Vagina (tissue), 2 donors: ENCODE data around the gene KRT1. TPM values are rescaled to one million over a fixed set of nuclear protein-coding genes. Genes with fewer than 3 reads are reported as not detected.
A peak's percentile ranks its signal among the peaks of the same experiment; 100 is the strongest.

Source experiments
- DNase-seq, 2 donors: peaks; one replicate each; pipeline ENCODE4 v3.0.0-alpha.2; 2017; ENCODE audit errors: extremely low spot score in 2 of 2
- H3K27ac ChIP-seq: fragments of 200-600 bp; sonication (generic); one replicate; pipeline ENCODE4 v1.5.1; 2019
- H3K27me3 ChIP-seq: fragments of 200-600 bp; sonication (generic); one replicate; pipeline ENCODE4 v1.5.1; 2019
- H3K36me3 ChIP-seq, 2 donors: fragments of 200-600 bp; sonication (generic); one replicate each; pipeline ENCODE4 v1.5.1; 2017 to 2019
- H3K4me1 ChIP-seq: fragments of 200-600 bp; sonication (generic); one replicate; pipeline ENCODE4 v1.5.1; 2019
- H3K4me3 ChIP-seq, 2 donors: fragments of 200-600 bp; sonication (generic); 1 replicate in 1 of 2; 2 replicates in 1 of 2; pipeline ENCODE4 v1.5.1; 2016 to 2019
- H3K9me3 ChIP-seq: fragments of 200-600 bp; sonication (generic); one replicate; pipeline ENCODE4 v1.5.1; 2019
- POLR2A ChIP-seq, 2 donors: fragments of 450-650 bp; IDR thresholded peaks; one replicate each; pipeline ENCODE4 v1.6.1; 2017; ENCODE audit warnings: antibody characterized with exemption in 2 of 2, mild to moderate bottlenecking in 2 of 2, moderate library complexity in 2 of 2
- POLR2AphosphoS5 ChIP-seq, 2 donors: sonication (generic); formaldehyde crosslinking; IDR thresholded peaks; one replicate each; pipeline ENCODE4 v1.9.0; 2017; ENCODE audit warnings: antibody characterized with exemption in 2 of 2, mild to moderate bottlenecking in 2 of 2, low read depth in 1 of 2; ENCODE audit not compliant: insufficient read depth in 1 of 2
- intact Hi-C: fragments of 100-400 bp; cut with DNase I; formaldehyde crosslinking; loops from one replicate; pipeline ENCODE4 v1.15.1; 2023
- total RNA-seq: library from RNA; depleted of rRNA; stranded (reverse); fragments of >200 nt; gene quantifications from one replicate; pipeline ENCODE4 v1.2.3, GENCODE V29; 2016
- TF ChIP-seq, protein P1 (sequence below), 3 experiments: fragments of 450-650 bp in 2 of 3; fragments of 200-600 bp in 1 of 3; sonication (generic) in 1 of 3; IDR thresholded peaks; one replicate each; pipeline ENCODE4 v1.5.1; 2017 to 2019; ENCODE audit warnings: antibody characterized with exemption in 3 of 3, mild to moderate bottlenecking in 2 of 3, moderate library complexity in 2 of 3

Gene KRT1
- total RNA-seq, 1 donor from 2014 or later, result 886 TPM

DNA sequence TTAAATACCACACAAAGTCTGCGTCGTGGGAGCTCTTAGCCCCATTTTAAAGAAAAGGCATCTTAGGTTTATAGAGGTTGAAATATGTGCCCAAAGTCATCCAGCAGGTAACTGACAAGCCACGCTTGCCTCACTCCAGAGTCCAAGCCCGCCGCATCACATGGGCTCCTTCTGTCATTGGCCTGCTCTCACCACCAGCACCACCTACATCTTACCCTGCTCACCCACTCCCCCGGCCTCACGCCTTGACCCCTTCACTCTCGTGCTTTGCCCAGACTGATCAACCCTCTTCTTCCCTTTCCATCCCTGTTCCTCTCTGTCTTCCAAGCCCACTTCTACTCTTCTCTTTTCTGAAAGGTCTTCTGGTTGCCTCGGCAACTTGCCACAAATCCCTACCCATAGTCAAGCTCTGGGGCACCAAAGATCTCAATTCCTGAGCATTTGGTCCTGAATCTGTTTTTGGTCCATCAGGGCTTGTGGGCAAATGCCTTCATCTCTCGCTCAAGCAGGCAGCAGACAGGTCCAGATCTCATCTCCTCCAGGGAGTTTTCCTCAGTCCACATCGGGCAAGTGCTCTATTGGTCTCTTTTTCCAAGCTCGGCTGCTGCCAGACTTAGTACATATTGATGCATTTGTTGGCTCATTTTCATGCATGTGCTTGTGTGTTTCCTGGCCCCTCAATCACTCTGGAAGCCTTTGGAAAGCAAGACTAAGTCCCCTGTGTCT, 3.5 kb upstream of the KRT1 start:
- no peaks in the 10 kb centered on the region for H3K9me3 ChIP-seq
- peaks cover 7% of the 10 kb centered on the region for H3K4me1 ChIP-seq
- DNase-seq, result no peak
- intact Hi-C loops, result no loop called here
- no peak overlapping the region for H3K4me3 ChIP-seq
- TF ChIP-seq, protein P1, sequence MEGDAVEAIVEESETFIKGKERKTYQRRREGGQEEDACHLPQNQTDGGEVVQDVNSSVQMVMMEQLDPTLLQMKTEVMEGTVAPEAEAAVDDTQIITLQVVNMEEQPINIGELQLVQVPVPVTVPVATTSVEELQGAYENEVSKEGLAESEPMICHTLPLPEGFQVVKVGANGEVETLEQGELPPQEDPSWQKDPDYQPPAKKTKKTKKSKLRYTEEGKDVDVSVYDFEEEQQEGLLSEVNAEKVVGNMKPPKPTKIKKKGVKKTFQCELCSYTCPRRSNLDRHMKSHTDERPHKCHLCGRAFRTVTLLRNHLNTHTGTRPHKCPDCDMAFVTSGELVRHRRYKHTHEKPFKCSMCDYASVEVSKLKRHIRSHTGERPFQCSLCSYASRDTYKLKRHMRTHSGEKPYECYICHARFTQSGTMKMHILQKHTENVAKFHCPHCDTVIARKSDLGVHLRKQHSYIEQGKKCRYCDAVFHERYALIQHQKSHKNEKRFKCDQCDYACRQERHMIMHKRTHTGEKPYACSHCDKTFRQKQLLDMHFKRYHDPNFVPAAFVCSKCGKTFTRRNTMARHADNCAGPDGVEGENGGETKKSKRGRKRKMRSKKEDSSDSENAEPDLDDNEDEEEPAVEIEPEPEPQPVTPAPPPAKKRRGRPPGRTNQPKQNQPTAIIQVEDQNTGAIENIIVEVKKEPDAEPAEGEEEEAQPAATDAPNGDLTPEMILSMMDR (IDR thresholded peaks at IDR 0.05), result no peak
- TF ChIP-seq POLR2AphosphoS5 (IDR thresholded peaks at IDR 0.05; ENCODE audit: insufficient read depth in 1 of 2, low read depth in 1 of 2) (no peak), POLR2A (IDR thresholded peaks at IDR 0.05) (no peak)
- H3K27me3 ChIP-seq, result no peaks in the 10 kb centered on the region
- no peaks in the 10 kb centered on the region for H3K36me3 ChIP-seq
- H3K27ac ChIP-seq, result no peak overlapping the region

DNA sequence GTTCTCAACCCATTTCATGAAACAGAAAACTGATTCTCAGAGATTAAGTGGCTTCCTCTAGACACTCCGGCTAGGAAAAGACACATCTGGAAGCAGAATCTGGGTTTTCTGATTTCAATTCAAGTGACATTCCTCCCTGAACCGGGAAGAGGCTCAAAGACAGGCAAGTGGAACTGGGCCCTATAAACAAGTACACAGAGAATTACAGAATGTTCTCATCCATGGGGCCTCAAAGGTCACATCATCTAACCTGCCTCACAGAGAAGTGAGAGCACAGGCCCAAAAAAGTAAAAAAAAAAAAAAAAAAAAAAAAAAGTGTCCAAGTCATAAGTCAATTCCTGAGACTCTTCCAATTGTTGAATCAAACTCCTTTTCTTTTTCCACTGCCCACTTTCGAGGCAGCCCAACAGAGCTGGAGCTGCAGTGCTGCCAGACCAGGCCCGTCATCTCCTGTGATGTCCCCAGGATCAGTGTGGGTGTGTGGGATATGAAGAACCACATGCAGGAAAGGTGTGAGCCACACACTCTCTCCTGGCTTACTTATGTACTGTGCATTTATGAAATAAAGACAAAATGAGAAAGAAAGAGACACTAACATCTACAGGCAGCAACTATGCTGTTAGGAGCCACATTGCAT, 2.8 kb upstream of the KRT1 start:
- Histone ChIP-seq H3K27me3 (no peaks in the 10 kb centered on the region), H3K27ac (no peak overlapping the region), H3K9me3 (no peaks in the 10 kb centered on the region), H3K4me3 (no peak overlapping the region), H3K36me3 (no peaks in the 10 kb centered on the region), H3K4me1 (peaks cover 7% of the 10 kb centered on the region)
- DNase-seq, result no peak
- TF ChIP-seq POLR2AphosphoS5 (IDR thresholded peaks at IDR 0.05; ENCODE audit: insufficient read depth in 1 of 2, low read depth in 1 of 2), result no peak
- TF ChIP-seq POLR2A (IDR thresholded peaks at IDR 0.05), result no peak
- TF ChIP-seq, protein P1 (IDR thresholded peaks at IDR 0.05), result no peak
- intact Hi-C loops, result no loop called here

DNA sequence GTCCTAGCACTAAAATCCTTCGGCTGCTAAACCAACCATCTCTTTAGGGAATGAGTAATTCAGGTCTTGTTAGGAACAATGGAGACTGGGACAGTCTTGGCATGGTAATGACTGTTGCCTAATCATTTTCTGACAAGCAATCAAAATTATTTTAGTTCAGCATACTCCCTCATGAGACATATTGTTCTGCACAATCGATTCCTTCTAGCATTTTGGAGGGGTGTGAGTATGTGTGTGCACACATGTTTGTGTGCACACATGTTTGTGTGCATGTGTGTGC, 2.1 kb upstream of the KRT1 start:
- H3K4me1 ChIP-seq, result peaks cover 7% of the 10 kb centered on the region
- no peak overlapping the region for H3K4me3 ChIP-seq
- TF ChIP-seq POLR2AphosphoS5 (IDR thresholded peaks at IDR 0.05; ENCODE audit: insufficient read depth in 1 of 2, low read depth in 1 of 2) (no peak), POLR2A (IDR thresholded peaks at IDR 0.05) (no peak)
- no peaks in the 10 kb centered on the region for H3K9me3 ChIP-seq
- no peaks in the 10 kb centered on the region for H3K36me3 ChIP-seq
- DNase-seq, result no peak
- H3K27ac ChIP-seq, result no peak overlapping the region
- intact Hi-C loops, result no loop called here
- no peaks in the 10 kb centered on the region for H3K27me3 ChIP-seq

DNA sequence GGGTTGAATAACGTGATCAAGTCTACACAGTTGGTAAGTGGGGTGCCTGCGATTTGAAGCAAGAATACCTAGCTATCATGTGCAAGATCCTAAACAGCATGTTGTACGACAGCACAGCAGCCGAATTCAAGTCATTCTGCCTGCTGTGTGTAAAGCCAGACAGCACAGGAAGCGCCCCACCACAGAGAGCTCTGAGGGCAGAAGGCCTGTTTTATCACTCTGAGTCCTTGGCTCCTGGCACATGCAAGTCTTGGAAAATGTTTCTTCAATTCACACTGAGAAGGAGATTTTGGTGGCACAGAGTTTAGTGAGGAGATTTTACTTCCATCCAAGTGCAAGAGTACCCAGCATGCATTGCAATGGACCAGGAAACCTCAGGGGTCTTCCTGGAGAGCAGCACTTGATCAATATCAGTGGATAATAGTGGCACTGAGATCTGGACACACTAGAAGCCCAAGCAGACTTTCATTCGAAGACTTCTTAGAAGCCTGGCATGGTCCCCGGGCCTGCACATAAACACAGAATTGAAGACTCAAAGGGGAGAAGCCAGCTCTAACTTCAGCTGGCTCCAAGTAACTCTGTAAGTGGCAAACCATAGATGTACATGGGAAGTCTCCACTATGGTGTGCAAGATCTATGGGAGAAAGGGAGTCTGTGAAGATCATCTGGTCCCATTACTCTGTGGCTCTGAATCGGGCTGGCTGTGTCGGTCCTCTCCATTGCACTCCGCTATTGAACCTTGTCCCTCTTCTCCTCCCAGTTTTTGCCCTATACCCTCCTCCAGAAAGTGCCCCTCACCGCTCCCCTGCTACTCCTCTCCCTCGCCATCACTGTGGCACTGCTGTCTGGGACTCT, 1.5 kb upstream of the KRT1 start:
- DNase-seq, result no peak
- Histone ChIP-seq H3K27me3 (no peaks in the 10 kb centered on the region), H3K4me1 (peaks cover 7% of the 10 kb centered on the region), H3K36me3 (no peaks in the 10 kb centered on the region), H3K4me3 (no peak overlapping the region), H3K27ac (no peak overlapping the region), H3K9me3 (no peaks in the 10 kb centered on the region)
- intact Hi-C loops, result no loop called here
- TF ChIP-seq, protein P1 (IDR thresholded peaks at IDR 0.05), result no peak
- TF ChIP-seq POLR2AphosphoS5 (IDR thresholded peaks at IDR 0.05; ENCODE audit: insufficient read depth in 1 of 2, low read depth in 1 of 2) (no peak), POLR2A (IDR thresholded peaks at IDR 0.05) (no peak)

DNA sequence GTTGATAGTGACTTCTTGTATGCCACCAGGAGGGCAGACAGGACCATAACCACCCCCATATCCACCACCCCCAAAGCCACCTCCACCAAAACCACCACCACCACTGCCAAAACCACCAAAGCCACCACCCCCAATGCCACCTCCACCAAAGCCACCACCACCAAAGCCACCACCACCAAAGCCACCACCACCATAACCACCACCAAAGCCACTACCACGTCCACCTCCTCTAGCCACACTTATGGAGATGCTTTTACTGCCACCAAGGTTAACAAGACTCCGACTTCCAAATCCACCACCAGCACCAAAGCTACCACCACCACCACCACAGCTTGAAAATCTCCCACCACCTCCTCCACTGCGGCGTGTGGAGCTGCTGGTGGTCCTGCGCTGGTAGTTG, 332 bp downstream of the KRT1 start:
- no peak for DNase-seq

More for the DNA sequence above, 332 bp downstream of the KRT1 start:
- Histone ChIP-seq H3K9me3 (no peaks in the 10 kb centered on the region), H3K36me3 (no peaks in the 10 kb centered on the region), H3K4me1 (peaks cover 7% of the 10 kb centered on the region), H3K27me3 (no peaks in the 10 kb centered on the region), H3K4me3 (peak overlapping the region in 1 of 2 donors; percentile 9), H3K27ac (no peak overlapping the region)
- intact Hi-C loops, result no loop called here
- TF ChIP-seq POLR2AphosphoS5 (IDR thresholded peaks at IDR 0.05; ENCODE audit: insufficient read depth in 1 of 2, low read depth in 1 of 2), result no peak
- TF ChIP-seq, protein P1 (IDR thresholded peaks at IDR 0.05), result no peak
- TF ChIP-seq POLR2A (IDR thresholded peaks at IDR 0.05), result no peak
